H1 (cell line): ENCODE data around the gene KHSRP.

Source experiments
- CHD2 ChIP-seq: IDR thresholded peaks from 2 replicates; pipeline ENCODE4 v1.6.1; 2012; ENCODE audit warnings: low read length, improper control_type of control experiment
- EZH2 ChIP-seq: fragments of 200-600 bp; sonication (generic); IDR thresholded peaks from 2 replicates; pipeline ENCODE4 v1.7.1; 2012; ENCODE audit warnings: low read depth, mild to moderate bottlenecking, moderate library complexity, low read length, inconsistent platforms; ENCODE audit not compliant: severe bottlenecking

DNA sequence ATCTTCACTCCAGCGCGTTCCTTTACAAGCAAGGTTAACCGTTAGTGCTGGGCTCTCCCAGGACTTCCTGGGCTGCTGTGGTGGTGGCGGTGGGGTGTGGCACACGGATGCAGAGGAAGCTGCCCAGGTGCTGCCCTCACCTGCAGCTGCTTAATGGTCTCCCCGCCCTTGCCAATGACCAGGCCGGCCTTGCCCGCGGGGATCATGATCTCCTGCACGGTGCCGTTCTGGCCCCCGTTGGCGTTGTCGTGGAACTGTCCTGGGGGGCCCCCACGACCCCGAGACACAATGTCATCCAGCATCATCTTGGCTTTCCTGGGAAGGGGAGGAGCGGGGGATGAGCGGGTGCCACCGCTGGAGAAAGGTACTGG, 6.1 kb downstream of the KHSRP start:
- TF ChIP-seq CHD2 (no peak), EZH2 (no peak)
